Parathyroid adenoma (tissue), 2 donors: ENCODE results near the gene CHD9NB.

Experiments used
- H2AFZ ChIP-seq: fragments of 300-600 bp; sonication (generic); one replicate; pipeline ENCODE4 v1.7.0; 2017; ENCODE audit warnings: antibody characterized with exemption, mild to moderate bottlenecking
- H3K27ac ChIP-seq: fragments of 300-600 bp; sonication (generic); one replicate; pipeline ENCODE4 v1.7.0; 2017
- H3K27me3 ChIP-seq: fragments of 300-600 bp; sonication (generic); one replicate; pipeline ENCODE4 v1.7.0; 2017; ENCODE audit warnings: low read length; ENCODE audit not compliant: control insufficient read depth, insufficient read depth
- H3K36me3 ChIP-seq: fragments of 300-600 bp; sonication (generic); one replicate; pipeline ENCODE4 v1.7.0; 2017; ENCODE audit warnings: low read length; ENCODE audit not compliant: control insufficient read depth, insufficient read depth
- H3K4me1 ChIP-seq: fragments of 300-600 bp; sonication (generic); one replicate; pipeline ENCODE4 v1.7.0; 2017; ENCODE audit warnings: control low read depth
- H3K4me2 ChIP-seq: fragments of 300-600 bp; sonication (generic); one replicate; pipeline ENCODE4 v1.7.0; 2017; ENCODE audit warnings: low read length
- H3K4me3 ChIP-seq: fragments of 300-600 bp; sonication (generic); one replicate; pipeline ENCODE4 v1.7.0; 2017; ENCODE audit warnings: low read depth, low read length
- H3K79me2 ChIP-seq: fragments of 300-600 bp; sonication (generic); one replicate; pipeline ENCODE4 v1.7.0; 2017; ENCODE audit warnings: control low read depth
- H3K9ac ChIP-seq: fragments of 300-600 bp; sonication (generic); one replicate; pipeline ENCODE4 v1.7.0; 2017; ENCODE audit warnings: mild to moderate bottlenecking
- H3K9me3 ChIP-seq: fragments of 300-600 bp; sonication (generic); one replicate; pipeline ENCODE4 v1.7.0; 2017; ENCODE audit warnings: low read length; ENCODE audit not compliant: control insufficient read depth
- TF ChIP-seq, protein P1 (sequence below): fragments of 300-600 bp; sonication (generic); IDR thresholded peaks from one replicate; pipeline ENCODE4 v1.7.0; 2017; ENCODE audit warnings: antibody characterized with exemption, mild to moderate bottlenecking
- donor health status: primary hyperparathyroidism.

CHD9NB gene

DNA sequence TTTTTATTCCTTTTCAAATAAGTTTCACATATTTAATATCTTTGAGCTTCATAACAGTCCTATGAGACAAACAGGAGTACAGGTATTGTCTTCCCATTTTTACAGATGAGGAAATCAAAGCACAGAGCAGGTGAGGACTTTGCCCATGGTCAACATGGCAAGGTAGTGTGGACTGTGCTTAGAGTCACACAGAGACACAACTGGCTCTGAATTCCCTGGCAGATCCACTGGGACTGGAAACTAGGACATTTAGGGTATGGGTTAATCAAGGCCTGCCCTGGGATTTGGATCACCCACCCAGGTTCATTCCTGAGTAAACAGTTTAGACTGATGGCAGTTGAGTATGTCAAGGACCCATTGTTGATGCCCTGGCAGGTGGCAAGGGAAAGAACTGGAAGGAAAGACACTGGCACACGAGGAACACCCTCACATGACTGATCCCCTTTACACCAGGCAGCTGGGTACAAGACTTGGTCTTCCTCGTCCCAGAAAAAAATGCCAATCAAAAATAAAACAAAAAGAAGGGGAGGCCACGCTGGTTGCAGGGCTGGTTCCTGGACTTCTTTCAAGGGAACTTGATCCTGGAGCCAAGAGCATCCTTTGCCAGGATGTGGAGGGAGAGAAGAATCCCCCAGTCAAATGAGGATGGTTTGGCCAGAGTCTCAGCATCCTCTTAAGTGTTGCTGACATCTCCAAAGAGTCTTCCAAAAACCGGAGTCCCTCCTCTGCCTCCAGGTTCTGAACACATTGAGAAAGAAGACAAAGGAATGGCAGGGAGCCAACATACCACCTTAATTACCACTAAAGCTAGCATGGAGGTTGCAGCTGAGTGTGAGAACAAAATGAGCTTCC, 37.0 kb upstream of the CHD9NB start:
- Histone ChIP-seq H3K27ac (peak overlapping the region; percentile 60), H3K9me3 (no peaks in the 10 kb centered on the region), H3K27me3 (no peaks in the 10 kb centered on the region), H3K4me2 (no peak overlapping the region), H2AFZ (no peak overlapping the region), H3K4me1 (peaks cover 22% of the 10 kb centered on the region), H3K4me3 (no peak overlapping the region), H3K9ac (peak overlapping the region; percentile 28), H3K36me3 (no peaks in the 10 kb centered on the region), H3K79me2 (peaks cover 23% of the 10 kb centered on the region)
- TF ChIP-seq, protein P1, sequence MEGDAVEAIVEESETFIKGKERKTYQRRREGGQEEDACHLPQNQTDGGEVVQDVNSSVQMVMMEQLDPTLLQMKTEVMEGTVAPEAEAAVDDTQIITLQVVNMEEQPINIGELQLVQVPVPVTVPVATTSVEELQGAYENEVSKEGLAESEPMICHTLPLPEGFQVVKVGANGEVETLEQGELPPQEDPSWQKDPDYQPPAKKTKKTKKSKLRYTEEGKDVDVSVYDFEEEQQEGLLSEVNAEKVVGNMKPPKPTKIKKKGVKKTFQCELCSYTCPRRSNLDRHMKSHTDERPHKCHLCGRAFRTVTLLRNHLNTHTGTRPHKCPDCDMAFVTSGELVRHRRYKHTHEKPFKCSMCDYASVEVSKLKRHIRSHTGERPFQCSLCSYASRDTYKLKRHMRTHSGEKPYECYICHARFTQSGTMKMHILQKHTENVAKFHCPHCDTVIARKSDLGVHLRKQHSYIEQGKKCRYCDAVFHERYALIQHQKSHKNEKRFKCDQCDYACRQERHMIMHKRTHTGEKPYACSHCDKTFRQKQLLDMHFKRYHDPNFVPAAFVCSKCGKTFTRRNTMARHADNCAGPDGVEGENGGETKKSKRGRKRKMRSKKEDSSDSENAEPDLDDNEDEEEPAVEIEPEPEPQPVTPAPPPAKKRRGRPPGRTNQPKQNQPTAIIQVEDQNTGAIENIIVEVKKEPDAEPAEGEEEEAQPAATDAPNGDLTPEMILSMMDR, result no peak

DNA sequence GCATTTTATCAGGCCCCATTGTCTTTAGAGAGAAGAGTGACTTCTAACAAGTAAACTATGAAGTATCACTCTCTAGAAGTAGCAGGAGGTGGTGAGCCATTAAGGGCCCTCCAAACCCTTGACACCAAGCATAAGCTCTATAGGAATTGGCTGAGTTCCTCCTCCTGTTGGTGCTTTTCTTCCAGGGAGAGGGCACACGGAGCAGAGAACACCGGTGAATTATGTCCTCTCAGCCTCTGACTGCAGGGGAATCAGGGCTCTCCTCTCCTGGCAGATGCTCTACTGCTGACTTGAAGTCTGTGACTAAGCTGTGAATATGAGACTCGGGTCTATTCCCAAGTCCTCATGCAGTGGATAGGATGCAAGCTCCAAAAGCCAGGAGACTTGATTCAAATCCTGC, 34.4 kb upstream of the CHD9NB start:
- no peak overlapping the region for H3K4me3 ChIP-seq
- TF ChIP-seq, protein P1, result no peak
- peaks cover 11% of the 10 kb centered on the region for H3K4me1 ChIP-seq
- no peak overlapping the region for H3K27ac ChIP-seq
- no peaks in the 10 kb centered on the region for H3K36me3 ChIP-seq
- H3K9me3 ChIP-seq, result no peaks in the 10 kb centered on the region
- no peak overlapping the region for H2AFZ ChIP-seq
- H3K27me3 ChIP-seq, result no peaks in the 10 kb centered on the region
- H3K9ac ChIP-seq, result no peak overlapping the region
- H3K4me2 ChIP-seq, result no peak overlapping the region
- H3K79me2 ChIP-seq, result peaks cover 22% of the 10 kb centered on the region

DNA sequence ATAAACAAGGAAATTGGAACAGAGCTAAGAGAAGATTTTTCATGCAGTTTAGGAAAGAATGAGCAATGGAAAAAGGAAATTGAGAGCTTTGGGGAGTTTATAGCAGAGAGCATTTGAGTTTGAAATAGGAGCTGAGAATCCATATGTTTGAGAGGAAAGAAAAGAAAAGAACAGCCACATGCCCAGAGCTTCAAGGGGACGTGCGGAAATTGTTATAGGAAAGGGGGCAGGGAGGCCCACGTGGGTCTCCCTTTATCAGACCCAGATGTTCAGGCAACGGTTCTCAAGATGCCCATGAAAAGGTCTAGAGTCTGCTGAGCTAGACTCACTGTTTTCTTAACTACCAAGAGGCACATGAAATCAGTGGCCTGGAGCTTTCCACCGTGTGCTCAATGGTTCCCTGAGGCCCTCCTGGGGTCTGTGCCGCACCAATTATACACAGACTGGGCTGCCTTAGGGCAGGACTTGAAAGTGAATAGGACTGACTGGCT, 33.3 kb upstream of the CHD9NB start:
- Histone ChIP-seq H3K79me2 (peaks cover 22% of the 10 kb centered on the region), H2AFZ (no peak overlapping the region), H3K27ac (peak overlapping the region; percentile 36), H3K27me3 (no peaks in the 10 kb centered on the region), H3K4me2 (no peak overlapping the region), H3K36me3 (no peaks in the 10 kb centered on the region), H3K9me3 (no peaks in the 10 kb centered on the region), H3K9ac (no peak overlapping the region), H3K4me3 (no peak overlapping the region), H3K4me1 (peaks cover 15% of the 10 kb centered on the region)
- TF ChIP-seq, protein P1, result no peak

DNA sequence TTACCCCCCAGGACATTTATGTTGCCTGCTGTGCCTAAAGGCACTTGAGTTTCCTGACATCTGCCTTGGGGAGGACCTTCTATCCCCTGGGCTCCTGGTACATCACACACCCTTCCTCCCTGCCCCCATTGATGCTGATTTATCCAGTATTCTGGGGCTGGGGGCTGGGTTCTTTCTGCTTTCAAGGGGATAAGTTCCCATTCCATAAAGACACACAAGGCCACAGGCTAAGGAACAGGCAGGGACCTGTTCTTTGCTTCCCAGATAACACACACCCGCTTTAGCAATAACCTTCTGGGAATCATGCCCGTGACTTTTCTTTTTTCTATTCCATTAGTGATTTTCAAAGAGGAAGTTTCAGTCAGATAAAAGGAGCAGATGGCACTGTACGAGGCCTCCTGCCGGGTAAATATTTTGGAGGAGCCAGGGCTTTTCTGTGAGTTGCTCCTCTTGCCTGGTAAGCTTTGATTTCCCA, 32.7 kb upstream of the CHD9NB start:
- no peak overlapping the region for H2AFZ ChIP-seq
- peaks cover 21% of the 10 kb centered on the region for H3K4me1 ChIP-seq
- no peak overlapping the region for H3K4me3 ChIP-seq
- TF ChIP-seq, protein P1, result no peak
- H3K27me3 ChIP-seq, result no peaks in the 10 kb centered on the region
- H3K9ac ChIP-seq, result no peak overlapping the region
- no peak overlapping the region for H3K4me2 ChIP-seq
- peak overlapping the region; percentile 36 for H3K27ac ChIP-seq
- H3K9me3 ChIP-seq, result no peaks in the 10 kb centered on the region
- no peaks in the 10 kb centered on the region for H3K36me3 ChIP-seq
- H3K79me2 ChIP-seq, result peaks cover 22% of the 10 kb centered on the region
